Fibroblast of gingiva (primary cell): Measurements from ENCODE around the gene BORCS6.
"Not testable (repeated sequence)": the region's sequence is repeated elsewhere in the genome, so short reads cannot be mapped to it uniquely, and the experiment has no call there.

Experiments
- DNase-seq: peaks from one replicate; pipeline ENCODE4 v3.0.0-alpha.2; 2011; ENCODE audit warnings: low read depth

BORCS6 gene

GRCh38 chr17:8189711-8190477, at the start of gene BORCS6:
TSS of gene BORCS6 (minus strand) at chr17:8190180. CDS start at chr17:8190140, 40 bp downstream.
- DNase-seq = peak; percentile 99

- DNase-seq = no peak
These were observed 47.9 kb upstream of the BORCS6 start for GRCh38 chr17:8237886-8238285.

- no peak for DNase-seq
These were observed 47.2 kb upstream of the BORCS6 start for GRCh38 chr17:8237175-8237574.

- no peak for DNase-seq
These were observed 45.7 kb upstream of the BORCS6 start for GRCh38 chr17:8235676-8236075.

GRCh38 chr17:8234361-8235270, 44.6 kb upstream of the BORCS6 start:
- DNase-seq = no peak

- DNase-seq = no peak
These were observed 41.7 kb upstream of the BORCS6 start for GRCh38 chr17:8231701-8232100.

- no peak for DNase-seq
These were observed 37.2 kb upstream of the BORCS6 start for GRCh38 chr17:8227238-8227581.

GRCh38 chr17:8226536-8227237, 36.7 kb upstream of the BORCS6 start:
- DNase-seq = peak; percentile 91

- DNase-seq = peak; percentile 81
These were observed 36.0 kb upstream of the BORCS6 start for GRCh38 chr17:8225813-8226535.

GRCh38 chr17:8224891-8225812, 35.2 kb upstream of the BORCS6 start:
- DNase-seq = no peak

GRCh38 chr17:8223356-8224126, 33.6 kb upstream of the BORCS6 start:
- peak; percentile 63 for DNase-seq

GRCh38 chr17:8222630-8223355, 32.8 kb upstream of the BORCS6 start:
- DNase-seq = peak; percentile 96

- no peak for DNase-seq
These were observed 32.3 kb upstream of the BORCS6 start for GRCh38 chr17:8222380-8222629.

- peak; percentile 89 for DNase-seq
These were observed 31.8 kb upstream of the BORCS6 start for GRCh38 chr17:8221663-8222379.

- DNase-seq = peak; percentile 90
These were observed 31.0 kb upstream of the BORCS6 start for GRCh38 chr17:8220783-8221662.

GRCh38 chr17:8214000-8214399, 24.0 kb upstream of the BORCS6 start:
- DNase-seq = not testable (repeated sequence)

- no peak for DNase-seq
These were observed 22.6 kb upstream of the BORCS6 start for GRCh38 chr17:8212312-8213180.
